CD14-positive monocyte (primary cell): Measurements from ENCODE around the gene GREM2. TPM values are rescaled to one million over a fixed set of nuclear protein-coding genes. Genes with fewer than 3 reads are reported as not detected.

Experiments
- DNase-seq, 3 donors: peaks; one replicate each; pipeline ENCODE4 v3.0.0-alpha.2; 2011 to 2022
- H2AFZ ChIP-seq: 2 replicates; pipeline ENCODE4 v1.6.0; 2012; ENCODE audit warnings: mild to moderate bottlenecking, low read depth, low read length, inconsistent platforms; ENCODE audit not compliant: insufficient read depth, poor library complexity, severe bottlenecking
- H3K27ac ChIP-seq, 2 donors: 1 replicate in 1 of 2; 2 replicates in 1 of 2; pipeline ENCODE4 v1.5.1; 2012 to 2013; ENCODE audit warnings: low read length in 2 of 2, control low read depth in 1 of 2, inconsistent platforms in 1 of 2, low read depth in 1 of 2, mild to moderate bottlenecking in 1 of 2
- H3K27me3 ChIP-seq, 2 donors: one replicate each; pipeline versions ENCODE4 v1.6.0 to v1.6.1; 2011 to 2013; ENCODE audit warnings: low read length in 2 of 2; ENCODE audit not compliant: control insufficient read depth in 2 of 2, insufficient read depth in 2 of 2
- H3K36me3 ChIP-seq, 2 donors: replicated peaks in 1 of 2; 1 replicate in 1 of 2; 2 replicates in 1 of 2; pipeline versions ENCODE4 v1.5.1 to v1.6.1; 2012 to 2013; ENCODE audit warnings: low read length in 2 of 2, control low read depth in 1 of 2, inconsistent platforms in 1 of 2, mild to moderate bottlenecking in 1 of 2; ENCODE audit not compliant: insufficient read depth in 2 of 2, control insufficient read depth in 1 of 2
- H3K4me1 ChIP-seq, 2 donors: 1 replicate in 1 of 2; 2 replicates in 1 of 2; pipeline versions ENCODE4 v1.5.1 to v1.6.1; 2012 to 2013; ENCODE audit warnings: low read length in 2 of 2, control low read depth in 1 of 2, inconsistent platforms in 1 of 2, mild to moderate bottlenecking in 1 of 2, moderate library complexity in 1 of 2; ENCODE audit not compliant: insufficient read depth in 2 of 2, control insufficient read depth in 1 of 2
- H3K4me2 ChIP-seq: replicated peaks from 2 replicates; pipeline ENCODE3; 2012; ENCODE audit warnings: low read length, moderate library complexity, mild to moderate bottlenecking; ENCODE audit not compliant: poor library complexity, severe bottlenecking; ENCODE audit errors: extremely low read depth
- H3K4me3 ChIP-seq, 3 experiments: fragments of 200-600 bp in 1 of 3; sonication (generic) in 1 of 3; replicated peaks in 1 of 3; 1 replicate in 2 of 3; 2 replicates in 1 of 3; pipeline ENCODE4 v1.5.1; 2011 to 2013; ENCODE audit warnings: low read length in 3 of 3, mild to moderate bottlenecking in 3 of 3, control low read depth in 2 of 3, low read depth in 2 of 3, inconsistent platforms in 1 of 3, moderate library complexity in 1 of 3
- H3K79me2 ChIP-seq: 2 replicates; pipeline ENCODE4 v1.6.0; 2012; ENCODE audit warnings: mild to moderate bottlenecking, control low read depth, inconsistent platforms, low read length, moderate library complexity; ENCODE audit not compliant: insufficient read depth
- H3K9ac ChIP-seq: 2 replicates; pipeline ENCODE4 v1.6.0; 2017; ENCODE audit warnings: low read length, mild to moderate bottlenecking; ENCODE audit not compliant: insufficient read depth, poor library complexity, severe bottlenecking
- H3K9me3 ChIP-seq, 2 donors: replicated peaks in 1 of 2; 1 replicate in 1 of 2; 2 replicates in 1 of 2; pipeline versions ENCODE4 v1.5.1 to v1.6.1; 2012 to 2013; ENCODE audit warnings: low read length in 2 of 2, control low read depth in 1 of 2; ENCODE audit not compliant: control insufficient read depth in 1 of 2, insufficient read depth in 1 of 2
- H4K20me1 ChIP-seq: 2 replicates; pipeline ENCODE4 v1.6.0; 2012; ENCODE audit warnings: mild to moderate bottlenecking, low read length, control low read depth, moderate library complexity; ENCODE audit not compliant: insufficient read depth
- H3K27ac Mint-ChIP-seq, 7 donors: one replicate each; pipeline ENCODE4 v1.8.0; 2020; ENCODE audit warnings: mild to moderate bottlenecking in 7 of 7, mixed read lengths in 7 of 7, moderate library complexity in 6 of 7, inconsistent platforms in 2 of 7
- H3K27me3 Mint-ChIP-seq, 3 donors: one replicate each; pipeline ENCODE4 v1.8.0; 2021 to 2022; ENCODE audit warnings: low read depth in 3 of 3, mild to moderate bottlenecking in 3 of 3, mixed read lengths in 3 of 3, moderate library complexity in 3 of 3, inconsistent platforms in 1 of 3
- H3K36me3 Mint-ChIP-seq, 2 donors: one replicate each; pipeline ENCODE4 v1.8.0; 2020; ENCODE audit warnings: mixed read lengths in 2 of 2, inconsistent platforms in 1 of 2, mild to moderate bottlenecking in 1 of 2
- H3K4me1 Mint-ChIP-seq: one replicate; pipeline ENCODE4 v1.8.0; 2020; ENCODE audit warnings: mild to moderate bottlenecking, mixed read lengths
- H3K4me3 Mint-ChIP-seq, 2 donors: one replicate each; pipeline ENCODE4 v1.8.0; 2020; ENCODE audit warnings: mild to moderate bottlenecking in 2 of 2, mixed read lengths in 2 of 2, moderate library complexity in 1 of 2
- H3K9me3 Mint-ChIP-seq, 7 donors: one replicate each; pipeline ENCODE4 v1.8.0; 2020 to 2022; ENCODE audit warnings: mixed read lengths in 7 of 7, mild to moderate bottlenecking in 6 of 7, moderate library complexity in 6 of 7, inconsistent platforms in 2 of 7
- WGBS: methylation state at CpG from one replicate; pipeline ENCODE4 v1.1.5; 2013; ENCODE audit warnings: missing lambda C conversion rate; ENCODE audit not compliant: insufficient coverage; 5-methylcytosine and 5-hydroxymethylcytosine counted together
- intact Hi-C, 2 donors: fragments of 100-400 bp; cut with micrococcal nuclease; formaldehyde crosslinking; loops; one replicate each; pipeline versions ENCODE4 v1.15.0 to v1.15.1; 2023
- polyA plus RNA-seq, 3 donors: library from polyadenylated mRNA; depleted of rRNA in 1 of 3; unstranded in 2 of 3; stranded (reverse) in 1 of 3; fragments of 300-500 nt in 2 of 3; fragments of >200 nt in 1 of 3; fragmentation: Illumina TruSeq in 2 of 3; gene quantifications; 1 replicate in 2 of 3; 2 replicates in 1 of 3; pipeline ENCODE4 v1.2.3, GENCODE V29; 2012 to 2021
- TF ChIP-seq, protein P1 (sequence below): fragments of 200-600 bp; IDR thresholded peaks from one replicate; pipeline ENCODE4 v1.8.0; 2022; ENCODE audit warnings: antibody characterized with exemption, mild to moderate bottlenecking

The GREM2 gene
- polyA plus RNA-seq, 3 donors, result not detected

DNA sequence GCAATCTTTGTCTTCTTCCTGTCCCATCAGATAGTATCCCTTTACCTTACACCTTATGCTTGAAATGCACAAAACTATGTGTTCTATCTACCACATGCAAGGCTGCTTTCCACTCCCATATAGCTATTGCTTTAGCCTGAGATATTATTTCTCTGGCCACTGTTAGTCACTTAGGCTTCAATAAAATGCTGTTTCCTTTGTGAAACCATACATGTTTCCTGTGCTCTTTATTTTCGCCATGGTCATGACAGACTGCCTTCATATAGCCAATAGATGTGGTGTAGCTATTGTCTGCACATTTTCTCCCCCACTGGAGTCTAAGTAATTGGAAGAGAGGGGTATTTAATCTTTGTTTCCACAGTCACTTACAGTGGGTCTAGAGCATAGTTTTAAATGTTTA is 108.4 kb downstream of the GREM2 start:
- Histone ChIP-seq H3K9me3 (peaks cover 0 to 5% of the 10 kb centered on the region in 2 donors), H3K36me3 (no peaks in the 10 kb centered on the region), H3K4me2 (no peak overlapping the region), H4K20me1 (no peaks in the 10 kb centered on the region), H3K4me3 (no peak overlapping the region), H3K27me3 (no peaks in the 10 kb centered on the region), H3K27ac (no peak overlapping the region), H2AFZ (no peak overlapping the region), H3K4me1 (no peaks in the 10 kb centered on the region), H3K9ac (no peak overlapping the region), H3K79me2 (no peaks in the 10 kb centered on the region)
- Mint-ChIP-seq H3K4me3 (no peak overlapping the region), H3K27ac (no peak overlapping the region), H3K9me3 (peaks cover 0 to 19% (median 2%) of the 10 kb centered on the region in 7 donors), H3K4me1 (no peaks in the 10 kb centered on the region), H3K36me3 (no peaks in the 10 kb centered on the region), H3K27me3 (no peaks in the 10 kb centered on the region)
- DNase-seq, result no peak
- intact Hi-C loops, result no loop called here
- TF ChIP-seq, protein P1, sequence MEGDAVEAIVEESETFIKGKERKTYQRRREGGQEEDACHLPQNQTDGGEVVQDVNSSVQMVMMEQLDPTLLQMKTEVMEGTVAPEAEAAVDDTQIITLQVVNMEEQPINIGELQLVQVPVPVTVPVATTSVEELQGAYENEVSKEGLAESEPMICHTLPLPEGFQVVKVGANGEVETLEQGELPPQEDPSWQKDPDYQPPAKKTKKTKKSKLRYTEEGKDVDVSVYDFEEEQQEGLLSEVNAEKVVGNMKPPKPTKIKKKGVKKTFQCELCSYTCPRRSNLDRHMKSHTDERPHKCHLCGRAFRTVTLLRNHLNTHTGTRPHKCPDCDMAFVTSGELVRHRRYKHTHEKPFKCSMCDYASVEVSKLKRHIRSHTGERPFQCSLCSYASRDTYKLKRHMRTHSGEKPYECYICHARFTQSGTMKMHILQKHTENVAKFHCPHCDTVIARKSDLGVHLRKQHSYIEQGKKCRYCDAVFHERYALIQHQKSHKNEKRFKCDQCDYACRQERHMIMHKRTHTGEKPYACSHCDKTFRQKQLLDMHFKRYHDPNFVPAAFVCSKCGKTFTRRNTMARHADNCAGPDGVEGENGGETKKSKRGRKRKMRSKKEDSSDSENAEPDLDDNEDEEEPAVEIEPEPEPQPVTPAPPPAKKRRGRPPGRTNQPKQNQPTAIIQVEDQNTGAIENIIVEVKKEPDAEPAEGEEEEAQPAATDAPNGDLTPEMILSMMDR, result no peak
- WGBS, result no CpG with 5 or more reads among the region's 1 CpG

DNA sequence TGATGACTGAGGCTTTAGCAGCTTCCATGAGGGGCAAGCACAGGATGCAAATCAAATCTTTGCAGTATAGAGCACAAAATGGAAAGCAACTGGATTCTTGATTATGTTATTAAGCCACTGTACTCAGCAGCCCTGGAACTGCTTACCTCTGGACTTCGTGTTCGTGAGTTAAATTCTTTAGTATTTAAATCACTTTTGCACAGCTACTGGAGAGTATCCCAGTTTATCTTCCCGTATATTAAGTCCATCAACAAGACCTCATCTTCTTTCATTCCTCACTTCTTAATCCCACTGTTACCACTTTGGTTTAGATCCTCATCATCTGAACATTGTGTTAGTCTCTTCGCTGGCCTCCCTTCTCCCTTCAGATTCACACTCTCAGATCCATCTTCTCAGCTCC is 108.9 kb downstream of the GREM2 start:
- Mint-ChIP-seq H3K27ac (no peak overlapping the region), H3K36me3 (no peaks in the 10 kb centered on the region), H3K4me3 (no peak overlapping the region), H3K27me3 (peaks cover 0 to 3% (median 0%) of the 10 kb centered on the region in 3 donors), H3K9me3 (peaks cover 0 to 19% (median 3%) of the 10 kb centered on the region in 7 donors), H3K4me1 (no peaks in the 10 kb centered on the region)
- Histone ChIP-seq H3K79me2 (no peaks in the 10 kb centered on the region), H3K36me3 (no peaks in the 10 kb centered on the region), H3K27me3 (no peaks in the 10 kb centered on the region), H3K27ac (no peak overlapping the region), H3K9ac (no peak overlapping the region), H3K4me3 (no peak overlapping the region), H2AFZ (no peak overlapping the region), H3K9me3 (peaks cover 0 to 7% of the 10 kb centered on the region in 2 donors), H4K20me1 (no peaks in the 10 kb centered on the region), H3K4me2 (no peak overlapping the region), H3K4me1 (no peaks in the 10 kb centered on the region)
- DNase-seq, result no peak
- intact Hi-C loops, result no loop called here
- TF ChIP-seq, protein P1, result no peak
- 94% methylated on average over 2 of the region's 4 CpGs for WGBS
